ENCODE data around the gene GLCCI1.

GRCh38 chr7:7956531-7957128 lies 12.0 kb upstream of the GLCCI1 start:
- TF ChIP-seq CTCF (IDR thresholded peaks at IDR 0.05) (no peak), POLR2A (IDR thresholded peaks at IDR 0.05) (no peak)

Measured in lower leg skin (tissue), 3 donors.